ENCODE data around the gene CFAP100.

Gene CFAP100

DNA sequence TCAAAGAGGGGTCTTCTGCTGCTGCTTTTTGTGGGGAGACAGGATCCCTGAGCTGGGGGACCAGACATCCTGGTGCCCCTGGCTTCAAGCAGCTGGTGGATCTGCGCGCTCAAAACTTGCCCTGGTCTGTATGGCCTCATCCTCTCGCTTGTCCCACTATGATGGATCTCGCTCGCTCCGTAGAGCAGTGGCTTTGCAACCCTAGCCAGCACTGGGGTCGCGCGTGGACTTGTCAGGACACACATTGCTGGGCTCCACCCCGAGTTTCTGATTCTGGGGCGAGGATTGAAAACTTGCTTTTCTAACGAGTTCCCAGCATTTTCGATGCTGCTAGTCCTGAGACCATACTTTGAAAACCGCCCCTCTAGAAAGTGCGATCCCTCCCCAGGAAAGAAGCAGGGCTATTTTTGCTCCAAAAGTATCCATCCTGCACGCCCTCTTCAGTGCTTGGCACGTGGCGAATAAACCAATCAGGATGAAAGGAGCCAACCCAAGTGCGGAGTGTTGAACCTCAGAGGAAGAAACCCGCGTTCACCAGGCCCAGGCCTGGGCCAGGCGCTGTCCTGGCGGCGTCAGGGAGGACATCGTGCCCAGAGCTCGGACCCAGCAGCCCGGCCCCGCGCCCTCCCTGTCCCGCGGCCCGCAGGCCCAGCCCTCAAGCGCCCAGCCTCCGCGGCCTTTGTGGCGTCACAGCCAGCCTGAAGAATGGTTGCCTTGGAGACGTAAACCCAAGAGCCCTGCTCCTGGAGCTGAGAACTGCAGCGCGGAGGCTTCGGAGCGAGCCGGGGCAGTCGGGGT, at the start of gene CFAP100:
Gene CFAP100, plus strand, starts transcription at position 731 of the 798 bp plus-strand sequence. CDS start 1,092 bp downstream, outside the sequence.
- in situ Hi-C loops (cut with HindIII; ENCODE audit: low pct_ligation_motif_present, low sequenced_read_pairs), result no loop called here
- TF ChIP-seq CTCF (IDR thresholded peaks at IDR 0.05; ENCODE audit: low read depth, low read length, missing control alignments), result no peak
- peak; percentile 23 for DNase-seq
- Histone ChIP-seq H3K27me3 (replicated peaks) (peaks cover 26% of the 10 kb centered on the region), H3K4me3 (ENCODE audit: low read depth, low read length) (no peak within 1 kb of the TSS), H3K27ac (no peak within 1 kb of the TSS), H3K36me3 (replicated peaks) (no peaks in the 10 kb centered on the region)

DNA sequence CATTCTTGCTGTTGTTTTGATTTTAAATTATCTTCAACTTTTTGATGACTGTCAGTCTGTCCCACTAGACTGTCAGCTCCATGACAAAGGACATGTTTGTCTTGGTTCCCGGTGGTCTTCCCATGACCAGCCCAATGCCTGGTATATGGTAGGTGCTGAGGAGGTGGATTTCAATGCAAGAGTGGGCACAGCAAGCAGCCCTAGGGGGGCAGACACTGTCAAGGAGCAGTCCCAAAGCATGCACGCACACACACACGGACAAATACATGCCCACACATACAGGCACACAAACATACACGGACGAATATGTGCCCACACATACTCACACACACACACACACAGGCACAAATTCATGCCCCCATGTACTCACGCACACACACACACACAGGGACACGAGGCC, 49.5 kb upstream of the CFAP100 start:
- Histone ChIP-seq H3K4me3 (ENCODE audit: low read depth, low read length) (no peak overlapping the region), H3K27me3 (replicated peaks) (no peaks in the 10 kb centered on the region), H3K36me3 (replicated peaks) (no peaks in the 10 kb centered on the region), H3K27ac (no peak overlapping the region)
- TF ChIP-seq CTCF (IDR thresholded peaks at IDR 0.05; ENCODE audit: low read depth, low read length, missing control alignments), result no peak
- DNase-seq, result no peak
- in situ Hi-C loops (cut with HindIII; ENCODE audit: low pct_ligation_motif_present, low sequenced_read_pairs), result no loop called here

GRCh38 chr3:126345641-126346460, 48.9 kb upstream of the CFAP100 start:
- in situ Hi-C loops (cut with HindIII; ENCODE audit: low pct_ligation_motif_present, low sequenced_read_pairs), result no loop called here
- Histone ChIP-seq H3K4me3 (ENCODE audit: low read depth, low read length) (no peak overlapping the region), H3K27me3 (replicated peaks) (no peaks in the 10 kb centered on the region), H3K27ac (no peak overlapping the region), H3K36me3 (replicated peaks) (no peaks in the 10 kb centered on the region)
- DNase-seq, result no peak
- no peak for TF ChIP-seq CTCF (IDR thresholded peaks at IDR 0.05; ENCODE audit: low read depth, low read length, missing control alignments)

DNA sequence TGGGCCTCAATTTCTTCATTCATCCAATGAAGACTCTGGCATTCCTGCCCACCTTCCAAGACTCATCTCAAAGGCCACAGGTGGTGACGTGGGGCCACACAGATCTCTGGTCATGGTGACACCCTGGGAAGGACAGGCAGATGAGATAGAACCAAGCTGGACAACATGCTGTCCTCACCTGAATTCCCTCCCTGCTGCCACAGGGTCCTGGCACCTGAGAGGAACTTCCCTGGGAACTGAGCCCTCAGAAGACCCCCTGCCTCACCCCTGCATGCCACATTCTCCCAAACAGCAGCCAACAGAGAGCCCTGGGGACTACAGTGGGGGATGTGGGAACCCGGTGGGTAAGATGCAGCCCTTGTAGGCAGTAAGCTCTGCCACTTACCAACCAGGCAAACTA, 48.2 kb upstream of the CFAP100 start:
- DNase-seq, result no peak

GRCh38 chr3:126347543-126348161, 47.1 kb upstream of the CFAP100 start:
- Histone ChIP-seq H3K27me3 (replicated peaks) (no peaks in the 10 kb centered on the region), H3K27ac (no peak overlapping the region), H3K36me3 (replicated peaks) (no peaks in the 10 kb centered on the region), H3K4me3 (ENCODE audit: low read depth, low read length) (no peak overlapping the region)
- in situ Hi-C loops (cut with HindIII; ENCODE audit: low pct_ligation_motif_present, low sequenced_read_pairs), result no loop called here
- no peak for DNase-seq
- no peak for TF ChIP-seq CTCF (IDR thresholded peaks at IDR 0.05; ENCODE audit: low read depth, low read length, missing control alignments)

More for the DNA sequence above, 48.2 kb upstream of the CFAP100 start:
- in situ Hi-C loops (cut with HindIII; ENCODE audit: low pct_ligation_motif_present, low sequenced_read_pairs), result no loop called here
- no peak overlapping the region for H3K27ac ChIP-seq
- H3K36me3 ChIP-seq (replicated peaks), result no peaks in the 10 kb centered on the region
- no peak for TF ChIP-seq CTCF (IDR thresholded peaks at IDR 0.05; ENCODE audit: low read depth, low read length, missing control alignments)
- no peaks in the 10 kb centered on the region for H3K27me3 ChIP-seq (replicated peaks)
- H3K4me3 ChIP-seq (ENCODE audit: low read depth, low read length), result no peak overlapping the region

Data from brain microvascular endothelial cell (primary cell).